ENCODE measurements around the gene C19orf53. TPM values are rescaled to one million over a fixed set of nuclear protein-coding genes. Genes with fewer than 3 reads are reported as not detected.
"Not testable (repeated sequence)": the region's sequence is repeated elsewhere in the genome, so short reads cannot be mapped to it uniquely, and the experiment has no call there.

Gene C19orf53
- total and polyA plus RNA-seq, 12 donors: 80.5 to 389 (median 90.6) TPM

- Histone ChIP-seq H3K9me3 (peaks cover 0 to 9% (median 0%) of the 10 kb centered on the region in 11 donors), H3K36me3 (peaks cover 0 to 15% (median 4%) of the 10 kb centered on the region in 9 donors), H3K27me3 (no peaks in the 10 kb centered on the region), H3K4me3 (peak overlapping the region in 9 of 10 donors; percentile 60 to 99 (median 81)), H3K4me1 (peaks cover 0 to 38% (median 22%) of the 10 kb centered on the region in 9 donors), H3K27ac (peak overlapping the region in 6 of 10 donors; percentile 51 to 93 (median 91))
- WGBS, 2 donors: 89 to 91% methylated on average over 8 of the region's 8 CpGs
- DNase-seq (no peak), ATAC-seq (no peak)
- intact Hi-C loops (cut with DNase I): no loop called here
- no peak for TF ChIP-seq CTCF (IDR thresholded peaks at IDR 0.05)
Observed at GRCh38 chr19:13747098-13747453, 27.2 kb upstream of the C19orf53 start.

- intact Hi-C loops (cut with DNase I): no loop called here
- no peak for TF ChIP-seq CTCF (IDR thresholded peaks at IDR 0.05)
- 2% methylated on average over 25 of the region's 25 CpGs for WGBS, 2 donors
- Histone ChIP-seq H3K4me1 (peaks cover 0 to 38% (median 22%) of the 10 kb centered on the region in 9 donors), H3K27ac (peak overlapping the region in 9 of 10 donors; percentile 73 to 93 (median 90)), H3K9me3 (peaks cover 0 to 9% (median 0%) of the 10 kb centered on the region in 11 donors), H3K27me3 (no peaks in the 10 kb centered on the region), H3K36me3 (peaks cover 0 to 27% (median 11%) of the 10 kb centered on the region in 9 donors), H3K4me3 (peak overlapping the region; percentile 60 to 99 (median 79))
- ATAC-seq (peak in 2 of 8 donors; percentile 23 to 29), DNase-seq (no peak)
Observed at GRCh38 chr19:13748169-13748828, 26.0 kb upstream of the C19orf53 start.

GRCh38 chr19:13751436-13751835 lies 22.8 kb upstream of the C19orf53 start:
- no peaks in the 10 kb centered on the region for H3K27me3 ChIP-seq
- intact Hi-C loops (cut with DNase I): no loop called here
- peaks cover 7 to 58% (median 30%) of the 10 kb centered on the region in 9 donors for H3K36me3 ChIP-seq
- H3K4me1 ChIP-seq: peaks cover 0 to 27% (median 22%) of the 10 kb centered on the region in 9 donors
- no peak for ATAC-seq
- 88 to 90% methylated on average over 16 of the region's 16 CpGs for WGBS, 2 donors
- H3K27ac ChIP-seq: no peak overlapping the region
- no peak overlapping the region for H3K4me3 ChIP-seq
- no peak for DNase-seq
- TF ChIP-seq CTCF (IDR thresholded peaks at IDR 0.05): no peak
- peaks cover 0 to 9% (median 0%) of the 10 kb centered on the region in 11 donors for H3K9me3 ChIP-seq

GRCh38 chr19:13753622-13754021 lies 20.6 kb upstream of the C19orf53 start:
- H3K4me3 ChIP-seq; intact Hi-C loops (cut with DNase I); H3K9me3 ChIP-seq; DNase-seq; H3K27ac ChIP-seq; H3K27me3 ChIP-seq; ATAC-seq: not testable (repeated sequence)
- WGBS, 2 donors: 90 to 91% methylated on average over 7 of the region's 7 CpGs
- peaks cover 7 to 80% (median 50%) of the 10 kb centered on the region in 9 donors for H3K36me3 ChIP-seq
- peaks cover 0 to 23% (median 16%) of the 10 kb centered on the region in 9 donors for H3K4me1 ChIP-seq

GRCh38 chr19:13756210-13756609 lies 18.0 kb upstream of the C19orf53 start:
- no peaks in the 10 kb centered on the region for H3K27me3 ChIP-seq
- H3K9me3 ChIP-seq: no peaks in the 10 kb centered on the region
- no peak for DNase-seq
- WGBS, 2 donors: 98% methylated on average over 9 of the region's 9 CpGs
- no peak overlapping the region for H3K27ac ChIP-seq
- no peak for ATAC-seq
- H3K36me3 ChIP-seq: peaks cover 10 to 100% (median 72%) of the 10 kb centered on the region in 9 donors
- no peak overlapping the region for H3K4me3 ChIP-seq
- H3K4me1 ChIP-seq: no peaks in the 10 kb centered on the region
- no peak for TF ChIP-seq CTCF (IDR thresholded peaks at IDR 0.05)
- intact Hi-C loops (cut with DNase I): no loop called here

Data from heart right ventricle (tissue), 16 donors.